ENCODE data around the gene PLEKHM2.

- TF ChIP-seq, protein P1, sequence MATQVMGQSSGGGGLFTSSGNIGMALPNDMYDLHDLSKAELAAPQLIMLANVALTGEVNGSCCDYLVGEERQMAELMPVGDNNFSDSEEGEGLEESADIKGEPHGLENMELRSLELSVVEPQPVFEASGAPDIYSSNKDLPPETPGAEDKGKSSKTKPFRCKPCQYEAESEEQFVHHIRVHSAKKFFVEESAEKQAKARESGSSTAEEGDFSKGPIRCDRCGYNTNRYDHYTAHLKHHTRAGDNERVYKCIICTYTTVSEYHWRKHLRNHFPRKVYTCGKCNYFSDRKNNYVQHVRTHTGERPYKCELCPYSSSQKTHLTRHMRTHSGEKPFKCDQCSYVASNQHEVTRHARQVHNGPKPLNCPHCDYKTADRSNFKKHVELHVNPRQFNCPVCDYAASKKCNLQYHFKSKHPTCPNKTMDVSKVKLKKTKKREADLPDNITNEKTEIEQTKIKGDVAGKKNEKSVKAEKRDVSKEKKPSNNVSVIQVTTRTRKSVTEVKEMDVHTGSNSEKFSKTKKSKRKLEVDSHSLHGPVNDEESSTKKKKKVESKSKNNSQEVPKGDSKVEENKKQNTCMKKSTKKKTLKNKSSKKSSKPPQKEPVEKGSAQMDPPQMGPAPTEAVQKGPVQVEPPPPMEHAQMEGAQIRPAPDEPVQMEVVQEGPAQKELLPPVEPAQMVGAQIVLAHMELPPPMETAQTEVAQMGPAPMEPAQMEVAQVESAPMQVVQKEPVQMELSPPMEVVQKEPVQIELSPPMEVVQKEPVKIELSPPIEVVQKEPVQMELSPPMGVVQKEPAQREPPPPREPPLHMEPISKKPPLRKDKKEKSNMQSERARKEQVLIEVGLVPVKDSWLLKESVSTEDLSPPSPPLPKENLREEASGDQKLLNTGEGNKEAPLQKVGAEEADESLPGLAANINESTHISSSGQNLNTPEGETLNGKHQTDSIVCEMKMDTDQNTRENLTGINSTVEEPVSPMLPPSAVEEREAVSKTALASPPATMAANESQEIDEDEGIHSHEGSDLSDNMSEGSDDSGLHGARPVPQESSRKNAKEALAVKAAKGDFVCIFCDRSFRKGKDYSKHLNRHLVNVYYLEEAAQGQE (IDR thresholded peaks at IDR 0.05; ENCODE audit: low read depth): no peak
- TF ChIP-seq CTCF (IDR thresholded peaks at IDR 0.05 in 2 of 3, conservative IDR thresholded peaks at IDR 0.05 in 1 of 3; ENCODE audit: borderline replicate concordance in 1 of 3, insufficient read depth in 1 of 3, low read depth in 2 of 3, low read length in 2 of 3) (no peak), EZH2 (IDR thresholded peaks at IDR 0.05) (no peak)
Measured at GRCh38 chr1:15736038-15736891, 52.1 kb downstream of the PLEKHM2 start, which contains the start of gene SLC25A34.

All from HCT116 (cell line).